Astrocyte of the hippocampus (primary cell): ENCODE data around the gene VDAC2.
"Not testable (repeated sequence)": the region's sequence is repeated elsewhere in the genome, so short reads cannot be mapped to it uniquely, and the experiment has no call there.

Source experiments
- DNase-seq: peaks from one replicate; pipeline ENCODE4 v3.0.0; 2011; ENCODE audit warnings: low read depth, low spot score

Gene VDAC2

GRCh38 chr10:75199949-75200348 lies 10.6 kb upstream of the VDAC2 start:
- not testable (repeated sequence) for DNase-seq

GRCh38 chr10:75201793-75202307 lies 8.7 kb upstream of the VDAC2 start:
- DNase-seq: no peak

- peak; percentile 62 for DNase-seq
These were observed 8.1 kb upstream of the VDAC2 start for GRCh38 chr10:75202321-75203045.

- DNase-seq: not testable (repeated sequence)
These were observed 7.5 kb upstream of the VDAC2 start for GRCh38 chr10:75203046-75203620.

GRCh38 chr10:75203724-75204123 lies 6.9 kb upstream of the VDAC2 start:
- no peak for DNase-seq

- DNase-seq: no peak
These were observed 4.7 kb upstream of the VDAC2 start for GRCh38 chr10:75205908-75206307.

- DNase-seq: not testable (repeated sequence)
These were observed 4.0 kb upstream of the VDAC2 start for GRCh38 chr10:75206638-75207037.

- no peak for DNase-seq
These were observed 3.3 kb upstream of the VDAC2 start for GRCh38 chr10:75207079-75207856.

GRCh38 chr10:75207857-75208144 lies 2.8 kb upstream of the VDAC2 start:
- DNase-seq: no peak

GRCh38 chr10:75208181-75208580 lies 2.4 kb upstream of the VDAC2 start:
- DNase-seq: peak; percentile 72

- DNase-seq: no peak
These were observed 1.3 kb upstream of the VDAC2 start for GRCh38 chr10:75209086-75209920.

GRCh38 chr10:75209921-75210281 lies 695 bp upstream of the VDAC2 start:
- peak; percentile 79 for DNase-seq

- peak; percentile 57 for DNase-seq
These were observed 553 bp downstream of the VDAC2 start for GRCh38 chr10:75211007-75211691.

GRCh38 chr10:75212343-75212742 lies 1.7 kb downstream of the VDAC2 start:
- DNase-seq: no peak

- DNase-seq: peak; percentile 28
These were observed 9.7 kb downstream of the VDAC2 start for GRCh38 chr10:75220274-75220673.

- DNase-seq: not testable (repeated sequence)
These were observed 10.9 kb downstream of the VDAC2 start for GRCh38 chr10:75221492-75221891.

GRCh38 chr10:75223507-75223906 lies 12.9 kb downstream of the VDAC2 start:
- no peak for DNase-seq

GRCh38 chr10:75226095-75226494 lies 15.5 kb downstream of the VDAC2 start:
- no peak for DNase-seq

- no peak for DNase-seq
These were observed 16.1 kb downstream of the VDAC2 start for GRCh38 chr10:75226656-75227055.

GRCh38 chr10:75228278-75228677 lies 17.7 kb downstream of the VDAC2 start:
- DNase-seq: no peak

- DNase-seq: no peak
These were observed 18.2 kb downstream of the VDAC2 start for GRCh38 chr10:75228834-75229233.
